Hepatocyte (in vitro differentiated cells): ENCODE results near the gene ANKRD11.
"Not testable (repeated sequence)": the region's sequence is repeated elsewhere in the genome, so short reads cannot be mapped to it uniquely, and the experiment has no call there.

Experiments
- CTCF ChIP-seq: fragments of 200-600 bp; sonication (generic); IDR thresholded peaks from 2 replicates; pipeline ENCODE4 v1.5.1; 2016; ENCODE audit warnings: antibody characterized with exemption, mild to moderate bottlenecking; ENCODE audit not compliant: poor library complexity
- EZH2 ChIP-seq: fragments of 200-600 bp; sonication (generic); IDR thresholded peaks from 2 replicates; pipeline ENCODE4 v1.6.1; 2016; ENCODE audit warnings: antibody characterized with exemption, mild to moderate bottlenecking, borderline replicate concordance
- EZH2phosphoT487 ChIP-seq: fragments of 200-600 bp; sonication (generic); IDR thresholded peaks from one replicate; pipeline ENCODE4 v1.6.1; 2018; ENCODE audit warnings: antibody characterized with exemption, mild to moderate bottlenecking, low read depth, moderate library complexity; ENCODE audit not compliant: unreplicated experiment, severe bottlenecking

- not testable (repeated sequence) for TF ChIP-seq CTCF, EZH2, EZH2phosphoT487
Measured at GRCh38 chr16:89244264-89244663, 246.1 kb downstream of the ANKRD11 start.
